A673 (cell line): ENCODE results near the gene PBX1.

ENCODE experiments used
- EZH2 ChIP-seq: fragments of 200-600 bp; sonication (generic); IDR thresholded peaks from 2 replicates; pipeline ENCODE4 v1.6.1; 2017; ENCODE audit warnings: borderline replicate concordance, low read depth, mild to moderate bottlenecking, mixed read lengths, antibody characterized with exemption, low read length; ENCODE audit not compliant: poor library complexity, severe bottlenecking
- TF ChIP-seq, protein P1 (sequence below): fragments of 300-800, 200-600 bp; sonication (generic); conservative IDR thresholded peaks from 2 replicates; pipeline ENCODE4 v1.5.1; 2017; ENCODE audit warnings: low read depth, mild to moderate bottlenecking, antibody characterized with exemption, low read length, moderate library complexity, mixed read lengths

DNA sequence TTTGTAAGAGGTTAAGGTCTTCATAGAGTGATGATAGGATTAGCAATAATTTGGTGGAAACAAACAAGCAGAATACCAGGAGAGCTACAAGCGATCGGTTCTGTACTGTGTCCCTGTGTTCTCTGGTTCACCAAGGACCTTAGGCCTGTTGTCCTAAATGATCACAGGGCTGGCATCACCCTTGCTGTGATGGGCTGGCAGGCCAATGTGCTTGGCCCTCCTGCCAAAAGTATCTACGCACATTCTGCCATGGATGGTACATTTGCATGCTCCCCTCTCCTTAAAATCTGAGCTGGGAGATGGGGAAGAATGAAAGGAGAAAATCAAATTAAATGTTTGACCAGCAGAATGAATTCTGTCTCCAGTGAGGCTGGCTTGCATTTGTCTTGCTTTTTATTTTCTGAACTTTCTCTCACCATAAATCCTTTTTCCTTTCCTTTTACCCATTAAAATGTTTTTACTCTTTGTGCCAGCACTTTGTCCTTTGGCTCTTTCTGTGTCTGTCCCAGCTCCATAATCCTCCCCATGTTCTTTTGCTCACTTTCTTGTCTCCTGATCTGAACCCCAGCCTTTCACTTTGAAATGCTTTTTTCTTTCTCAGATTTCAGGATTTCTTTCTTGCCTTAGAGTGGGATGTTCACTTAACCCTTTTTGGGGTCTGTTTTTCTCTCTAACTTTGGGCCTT, 51.7 kb downstream of the PBX1 start:
- TF ChIP-seq, protein P1, sequence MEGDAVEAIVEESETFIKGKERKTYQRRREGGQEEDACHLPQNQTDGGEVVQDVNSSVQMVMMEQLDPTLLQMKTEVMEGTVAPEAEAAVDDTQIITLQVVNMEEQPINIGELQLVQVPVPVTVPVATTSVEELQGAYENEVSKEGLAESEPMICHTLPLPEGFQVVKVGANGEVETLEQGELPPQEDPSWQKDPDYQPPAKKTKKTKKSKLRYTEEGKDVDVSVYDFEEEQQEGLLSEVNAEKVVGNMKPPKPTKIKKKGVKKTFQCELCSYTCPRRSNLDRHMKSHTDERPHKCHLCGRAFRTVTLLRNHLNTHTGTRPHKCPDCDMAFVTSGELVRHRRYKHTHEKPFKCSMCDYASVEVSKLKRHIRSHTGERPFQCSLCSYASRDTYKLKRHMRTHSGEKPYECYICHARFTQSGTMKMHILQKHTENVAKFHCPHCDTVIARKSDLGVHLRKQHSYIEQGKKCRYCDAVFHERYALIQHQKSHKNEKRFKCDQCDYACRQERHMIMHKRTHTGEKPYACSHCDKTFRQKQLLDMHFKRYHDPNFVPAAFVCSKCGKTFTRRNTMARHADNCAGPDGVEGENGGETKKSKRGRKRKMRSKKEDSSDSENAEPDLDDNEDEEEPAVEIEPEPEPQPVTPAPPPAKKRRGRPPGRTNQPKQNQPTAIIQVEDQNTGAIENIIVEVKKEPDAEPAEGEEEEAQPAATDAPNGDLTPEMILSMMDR: no peak
- TF ChIP-seq EZH2: no peak
